GM12878 (cell line): ENCODE measurements around the gene SLAMF8. TPM values are rescaled to one million over a fixed set of nuclear protein-coding genes. Genes with fewer than 3 reads are reported as not detected.

Experiments used
- ATAC-seq: fragments of 200-7000 bp; cut with Tn5 transposase; 3 replicates; pipeline ENCODE4 v1.9.1; 2020; ENCODE audit warnings: mild to moderate bottlenecking, moderate library complexity
- BruUV-seq: library from RNA; stranded (reverse); fragments of 400-500 nt; replicated peaks from 2 replicates; lab custom pipeline; 2021; lab: Mats Ljungman, UMichigan
- CTCF ChIA-PET: fragments of 300-600 bp; sonication (Branson Sonifier 250); formaldehyde crosslinking; extraction: SDS; loops from one replicate; lab custom pipeline; 2021; ENCODE audit warnings: inconsistent platforms; lab: Yijun Ruan, JAX
- POLR2A ChIA-PET: fragments of 350-600 bp; formaldehyde crosslinking; extraction: SDS; loops from one replicate; lab custom pipeline; 2021; ENCODE audit warnings: inconsistent platforms; lab: Charles Lee
- RAD21 ChIA-PET: fragments of 300-600 bp; sonication (Branson Sonifier 250); formaldehyde crosslinking; loops from one replicate; lab custom pipeline; 2023; ENCODE audit warnings: antibody characterized with exemption; ENCODE audit not compliant: unreplicated experiment; lab: Charles Lee
- SMC1A ChIA-PET: fragments of 300-600 bp; sonication (Branson Sonifier 250); formaldehyde crosslinking; loops from one replicate; lab custom pipeline; 2023; ENCODE audit not compliant: unreplicated experiment, uncharacterized antibody; lab: Charles Lee
- DNase-seq: peaks from one replicate; pipeline ENCODE4 v3.0.0-alpha.2; 2011; ENCODE audit warnings: low read depth, low spot score
- FAIRE-seq: peaks from 3 replicates; lab custom pipeline; 2011; peaks lifted over from hg19 to GRCh38; lab: Jason Lieb, UNC
- H2AFZ ChIP-seq: 2 replicates; pipeline ENCODE4 v1.6.0; 2011; ENCODE audit warnings: low read depth, low read length, control low read depth; ENCODE audit not compliant: control insufficient read depth
- H3K27ac ChIP-seq: 2 replicates; pipeline ENCODE4 v1.5.1; 2011; ENCODE audit warnings: control low read depth; ENCODE audit not compliant: control insufficient read depth, insufficient read depth
- H3K27me3 ChIP-seq, 2 experiments: replicated peaks in 1 of 2; 2 replicates each; pipeline versions ENCODE4 v1.6.0 to v1.6.1; 2011; ENCODE audit warnings: low read length in 1 of 2; ENCODE audit not compliant: control insufficient read depth in 2 of 2, insufficient read depth in 2 of 2
- H3K36me3 ChIP-seq, 2 experiments: 2 replicates each; pipeline ENCODE4 v1.5.1; 2011; ENCODE audit warnings: low read length in 1 of 2; ENCODE audit not compliant: control insufficient read depth in 2 of 2, insufficient read depth in 2 of 2
- H3K4me1 ChIP-seq: 2 replicates; pipeline ENCODE4 v1.6.1; 2011; ENCODE audit warnings: mild to moderate bottlenecking, low read length, moderate library complexity, mixed read lengths; ENCODE audit not compliant: control insufficient read depth, insufficient read depth
- H3K4me2 ChIP-seq: 2 replicates; pipeline ENCODE4 v1.6.0; 2011; ENCODE audit warnings: control low read depth; ENCODE audit not compliant: control insufficient read depth, insufficient read depth
- H3K4me3 ChIP-seq: fragments of 200-600 bp; sonication (generic); 2 replicates; pipeline ENCODE4 v1.5.1; 2016
- H3K79me2 ChIP-seq: 2 replicates; pipeline ENCODE4 v1.6.0; 2011; ENCODE audit warnings: low read length; ENCODE audit not compliant: control insufficient read depth, insufficient read depth
- H3K9ac ChIP-seq: 2 replicates; pipeline ENCODE4 v1.8.0; 2011; ENCODE audit warnings: low read length, control low read depth, mixed read lengths; ENCODE audit not compliant: control insufficient read depth, insufficient read depth
- H3K9me3 ChIP-seq: replicated peaks from 3 replicates; pipeline ENCODE4 v1.5.1; 2011; ENCODE audit warnings: mild to moderate bottlenecking, low read length; ENCODE audit not compliant: control insufficient read depth, insufficient read depth
- H4K20me1 ChIP-seq: 2 replicates; pipeline ENCODE4 v1.6.0; 2011; ENCODE audit not compliant: control insufficient read depth, insufficient read depth
- CHD4 ChIP-seq: fragments of 200-600 bp; sonication (generic); IDR thresholded peaks from 2 replicates; pipeline ENCODE4 v1.6.1; 2016; ENCODE audit warnings: mild to moderate bottlenecking
- IKZF1 ChIP-seq: fragments of 450-650 bp; conservative IDR thresholded peaks from 2 replicates; pipeline ENCODE4 v1.6.1; 2017; ENCODE audit warnings: antibody characterized with exemption, mild to moderate bottlenecking
- SIX5 ChIP-seq: IDR thresholded peaks from 2 replicates; pipeline ENCODE4 v1.6.1; 2011; ENCODE audit warnings: mild to moderate bottlenecking, low read depth, low read length, moderate library complexity; ENCODE audit not compliant: severe bottlenecking
- SRF ChIP-seq, 2 experiments: IDR thresholded peaks; 2 replicates each; pipeline ENCODE4 v1.6.1; 2011; ENCODE audit warnings: low read depth in 2 of 2, low read length in 2 of 2, mild to moderate bottlenecking in 1 of 2, moderate library complexity in 1 of 2
- ZNF207 ChIP-seq: fragments of 450-650 bp; IDR thresholded peaks from 2 replicates; pipeline ENCODE4 v1.6.1; 2014; ENCODE audit warnings: antibody characterized with exemption, mild to moderate bottlenecking, borderline replicate concordance
- WGBS: methylation state at CpG from one replicate; pipeline ENCODE4 v1.1.6; 2016; ENCODE audit warnings: low lambda C conversion rate; ENCODE audit not compliant: insufficient replicate concordance, insufficient coverage; ENCODE audit errors: missing lambda C conversion rate; 5-methylcytosine and 5-hydroxymethylcytosine counted together
- in situ Hi-C: fragments of 300-500 bp; cut with MboI; formaldehyde crosslinking; loops from 9 replicates; pipeline ENCODE4 v1.14.3; 2018; ENCODE audit warnings: mixed read lengths
- intact Hi-C: fragments of 100-400 bp; cut with micrococcal nuclease; formaldehyde crosslinking; loops from one replicate; pipeline ENCODE4 v1.14.2; 2022; ENCODE audit not compliant: unreplicated experiment
- polyA plus RNA-seq, 11 experiments: library from polyadenylated mRNA; depleted of rRNA in 4 of 11; unstranded in 6 of 11; stranded (reverse) in 5 of 11; fragments of >200 nt; fragmentation: Nextera tagmentation in 4 of 11; fragmentation: Illumina TruSeq in 1 of 11; extraction: Ambion mirVana in 4 of 11; extraction: Trizol in 1 of 11; gene quantifications; 1 replicate in 1 of 11; 2 replicates in 10 of 11; pipeline versions ENCODE4 v1.2.1 to v1.2.3, GENCODE V29; 2011 to 2016; ENCODE audit warnings: inconsistent platforms in 2 of 11, missing spikeins in 2 of 11, low read depth in 1 of 11
- total RNA-seq, 4 experiments: library from RNA; depleted of rRNA in 3 of 4; stranded (reverse); fragments of >200 nt in 3 of 4; fragmentation: Illumina TruSeq in 1 of 4; extraction: Trizol in 1 of 4; gene quantifications; 2 replicates each; pipeline versions ENCODE4 v1.2.1 to v1.2.3, GENCODE V29; 2013 to 2021
- TF ChIP-seq, protein P1 (sequence below): fragments of 450-650 bp; formaldehyde crosslinking; IDR thresholded peaks from 2 replicates; pipeline ENCODE4 v1.5.0; 2022; ENCODE audit warnings: mild to moderate bottlenecking, missing genetic modification characterization
- TF ChIP-seq, protein P2 (sequence below): IDR thresholded peaks from 2 replicates; pipeline ENCODE4 v1.6.1; 2011; ENCODE audit warnings: borderline replicate concordance, low read depth, mild to moderate bottlenecking, moderate library complexity, mixed read lengths, low read length; ENCODE audit not compliant: insufficient read depth; ENCODE audit errors: extremely low read length

SLAMF8 gene
- total and polyA plus RNA-seq, 10 of the 15 experiments (the other 5 are each of a cell fraction or from before 2014, with no cell fraction given), result 0.04 to 0.69 (median 0.10) TPM; not detected in 3

- TF ChIP-seq, protein P1, sequence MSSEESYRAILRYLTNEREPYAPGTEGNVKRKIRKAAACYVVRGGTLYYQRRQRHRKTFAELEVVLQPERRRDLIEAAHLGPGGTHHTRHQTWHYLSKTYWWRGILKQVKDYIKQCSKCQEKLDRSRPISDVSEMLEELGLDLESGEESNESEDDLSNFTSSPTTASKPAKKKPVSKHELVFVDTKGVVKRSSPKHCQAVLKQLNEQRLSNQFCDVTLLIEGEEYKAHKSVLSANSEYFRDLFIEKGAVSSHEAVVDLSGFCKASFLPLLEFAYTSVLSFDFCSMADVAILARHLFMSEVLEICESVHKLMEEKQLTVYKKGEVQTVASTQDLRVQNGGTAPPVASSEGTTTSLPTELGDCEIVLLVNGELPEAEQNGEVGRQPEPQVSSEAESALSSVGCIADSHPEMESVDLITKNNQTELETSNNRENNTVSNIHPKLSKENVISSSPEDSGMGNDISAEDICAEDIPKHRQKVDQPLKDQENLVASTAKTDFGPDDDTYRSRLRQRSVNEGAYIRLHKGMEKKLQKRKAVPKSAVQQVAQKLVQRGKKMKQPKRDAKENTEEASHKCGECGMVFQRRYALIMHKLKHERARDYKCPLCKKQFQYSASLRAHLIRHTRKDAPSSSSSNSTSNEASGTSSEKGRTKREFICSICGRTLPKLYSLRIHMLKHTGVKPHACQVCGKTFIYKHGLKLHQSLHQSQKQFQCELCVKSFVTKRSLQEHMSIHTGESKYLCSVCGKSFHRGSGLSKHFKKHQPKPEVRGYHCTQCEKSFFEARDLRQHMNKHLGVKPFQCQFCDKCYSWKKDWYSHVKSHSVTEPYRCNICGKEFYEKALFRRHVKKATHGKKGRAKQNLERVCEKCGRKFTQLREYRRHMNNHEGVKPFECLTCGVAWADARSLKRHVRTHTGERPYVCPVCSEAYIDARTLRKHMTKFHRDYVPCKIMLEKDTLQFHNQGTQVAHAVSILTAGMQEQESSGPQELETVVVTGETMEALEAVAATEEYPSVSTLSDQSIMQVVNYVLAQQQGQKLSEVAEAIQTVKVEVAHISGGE (CRISPR knock-in tag), result no peak
Measured at GRCh38 chr1:159815926-159816325, 10.7 kb upstream of the SLAMF8 start (continued).

DNA sequence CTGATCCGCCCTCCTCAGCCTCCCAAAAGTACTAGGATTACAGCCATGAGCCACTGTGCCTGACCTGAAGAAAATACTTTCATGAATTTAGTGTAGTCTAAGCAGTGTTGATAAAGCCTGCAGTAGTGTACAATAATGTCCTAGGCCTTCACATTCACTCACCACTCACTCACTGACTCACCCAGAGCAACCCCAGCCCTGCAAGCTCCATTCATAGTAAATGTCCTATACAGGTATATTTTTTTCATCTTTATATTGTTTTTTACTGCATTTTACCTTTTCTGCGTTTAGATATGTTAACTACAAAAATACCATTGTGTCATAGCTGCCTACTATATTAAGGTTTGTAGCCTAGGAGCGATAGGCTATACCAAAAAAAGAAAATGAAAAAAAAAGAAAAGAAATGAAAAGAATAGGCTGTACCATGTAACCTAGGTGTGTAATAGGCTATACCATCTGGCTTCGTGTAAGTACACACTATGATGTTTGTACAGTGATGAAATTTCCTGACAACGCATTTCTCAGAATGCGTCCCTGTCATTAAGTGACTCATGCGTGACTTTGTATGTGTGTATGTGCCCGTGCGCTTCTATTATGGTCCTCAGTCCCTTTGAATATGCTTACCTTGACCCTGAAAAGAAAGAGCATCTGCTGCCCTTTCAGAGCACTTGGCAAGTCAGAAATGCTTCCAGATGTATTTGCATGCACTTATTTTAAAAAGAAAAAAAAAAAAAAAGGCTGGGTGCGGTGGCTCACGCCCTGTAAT is 9.2 kb upstream of the SLAMF8 start:
- BruUV-seq, result no TSS peak

More for the DNA sequence above, 9.2 kb upstream of the SLAMF8 start:
- ChIA-PET POLR2A (no interaction called here), SMC1A (interaction anchor here (0.8 to 1.2 kb wide), 3 partner anchors 13 to 22 kb away, joined by 3 to 4 read pairs (median 4); partner anchors contain the start of gene FCRL6), CTCF (interaction anchor here (0.8 to 2.0 kb wide), 4 partner anchors 18 to 190 kb away, joined by 3 to 5 read pairs (median 4); no protein-coding TSS in a partner anchor), RAD21 (interaction anchor here (1.0 to 1.1 kb wide), 2 partner anchors 72 to 187 kb away, joined by 3 to 4 read pairs; no protein-coding TSS in a partner anchor)
- H3K4me3 ChIP-seq, result no peak overlapping the region
- DNase-seq (no peak), FAIRE-seq (no peak), ATAC-seq (no peak)
- no peaks in the 10 kb centered on the region for H4K20me1 ChIP-seq
- 51% methylated on average over 10 of the region's 11 CpGs for WGBS
- H3K4me1 ChIP-seq, result no peaks in the 10 kb centered on the region
- in situ Hi-C loops (no loop called here), intact Hi-C loops (no loop called here)
- no peak overlapping the region for H3K9ac ChIP-seq
- no peaks in the 10 kb centered on the region for H3K79me2 ChIP-seq
- TF ChIP-seq, protein P2, sequence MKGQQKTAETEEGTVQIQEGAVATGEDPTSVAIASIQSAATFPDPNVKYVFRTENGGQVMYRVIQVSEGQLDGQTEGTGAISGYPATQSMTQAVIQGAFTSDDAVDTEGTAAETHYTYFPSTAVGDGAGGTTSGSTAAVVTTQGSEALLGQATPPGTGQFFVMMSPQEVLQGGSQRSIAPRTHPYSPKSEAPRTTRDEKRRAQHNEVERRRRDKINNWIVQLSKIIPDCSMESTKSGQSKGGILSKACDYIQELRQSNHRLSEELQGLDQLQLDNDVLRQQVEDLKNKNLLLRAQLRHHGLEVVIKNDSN, result no peak
- TF ChIP-seq SIX5, result no peak
- no peak for TF ChIP-seq IKZF1
- no peak for TF ChIP-seq SRF (IDR thresholded peaks at IDR 0.05; ENCODE audit: low read depth in 2 of 2, low read length in 2 of 2)
- no peak for TF ChIP-seq ZNF207
- TF ChIP-seq CHD4, result no peak
- no peak overlapping the region for H3K27ac ChIP-seq
- no peak overlapping the region for H3K4me2 ChIP-seq
- H2AFZ ChIP-seq, result no peak overlapping the region
- no peaks in the 10 kb centered on the region for H3K9me3 ChIP-seq
- no peaks in the 10 kb centered on the region; a peak in 3 of 4 replicates for H3K27me3 ChIP-seq
- no peaks in the 10 kb centered on the region for H3K36me3 ChIP-seq
